Activated CD4-positive, CD25-positive, alpha-beta regulatory T cell treated with anti-CD3 and anti-CD28 coated beads, Interleukin-2, amount 50 U/mL, for 24 hours (primary cell): ENCODE measurements around the gene ST8SIA6.
"Not testable (repeated sequence)": the region's sequence is repeated elsewhere in the genome, so short reads cannot be mapped to it uniquely, and the experiment has no call there.

Source experiments
- ATAC-seq, 2 donors: fragments of 150-1000 bp; cut with Tn5 transposase; one replicate each; pipeline ENCODE4 v1.10.0; 2021; ENCODE audit warnings: mild to moderate bottlenecking in 1 of 2, moderate library complexity in 1 of 2

The ST8SIA6 gene, protein sequence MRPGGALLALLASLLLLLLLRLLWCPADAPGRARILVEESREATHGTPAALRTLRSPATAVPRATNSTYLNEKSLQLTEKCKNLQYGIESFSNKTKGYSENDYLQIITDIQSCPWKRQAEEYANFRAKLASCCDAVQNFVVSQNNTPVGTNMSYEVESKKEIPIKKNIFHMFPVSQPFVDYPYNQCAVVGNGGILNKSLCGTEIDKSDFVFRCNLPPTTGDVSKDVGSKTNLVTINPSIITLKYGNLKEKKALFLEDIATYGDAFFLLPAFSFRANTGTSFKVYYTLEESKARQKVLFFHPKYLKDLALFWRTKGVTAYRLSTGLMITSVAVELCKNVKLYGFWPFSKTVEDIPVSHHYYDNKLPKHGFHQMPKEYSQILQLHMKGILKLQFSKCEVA

DNA sequence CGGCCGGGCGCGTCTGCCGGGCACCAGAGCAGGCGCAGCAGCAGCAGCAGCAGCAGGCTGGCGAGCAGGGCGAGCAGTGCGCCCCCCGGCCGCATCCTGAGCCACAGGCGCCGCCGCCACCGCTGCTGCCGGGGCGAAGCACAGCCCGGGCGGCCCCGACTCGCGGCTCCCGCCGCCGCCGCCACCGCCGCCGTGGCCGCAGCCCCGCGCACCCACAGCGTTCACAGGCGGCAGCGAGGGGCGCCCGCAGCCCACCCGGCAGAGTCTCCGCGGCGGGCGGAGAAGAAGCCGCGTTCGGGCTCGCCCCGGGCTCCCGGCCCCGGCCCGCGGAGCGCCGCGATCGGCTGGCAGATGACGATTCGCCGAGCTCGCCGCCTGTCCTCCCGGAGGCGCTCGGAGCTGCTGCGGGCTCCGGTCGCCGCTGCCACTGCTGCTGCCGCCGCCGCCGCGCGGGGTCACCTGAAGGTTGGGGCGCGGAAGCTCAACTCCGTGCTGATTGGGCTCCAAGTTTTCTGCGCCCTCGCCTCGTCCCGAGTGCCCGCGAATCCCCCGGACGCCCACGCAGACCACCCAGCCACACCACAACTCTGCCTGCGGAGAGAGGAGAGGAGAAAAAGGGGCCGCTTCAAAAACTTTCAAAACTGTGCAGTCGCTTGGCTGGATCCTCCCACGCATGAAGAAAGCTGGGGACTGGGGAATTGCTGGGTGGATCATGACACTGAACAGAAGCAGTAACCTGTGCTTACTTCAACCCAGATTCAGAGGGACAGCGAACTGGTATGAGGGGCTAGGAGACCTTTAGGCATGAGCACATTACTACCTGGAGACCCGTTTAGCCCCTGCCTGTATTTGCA is at the start of gene ST8SIA6:
Gene ST8SIA6 (minus strand): TSS at position 435 of the 854 bp plus-strand sequence. CDS start 340 bp downstream, at position 95.
- peak; percentile 63 to 66 for ATAC-seq

DNA sequence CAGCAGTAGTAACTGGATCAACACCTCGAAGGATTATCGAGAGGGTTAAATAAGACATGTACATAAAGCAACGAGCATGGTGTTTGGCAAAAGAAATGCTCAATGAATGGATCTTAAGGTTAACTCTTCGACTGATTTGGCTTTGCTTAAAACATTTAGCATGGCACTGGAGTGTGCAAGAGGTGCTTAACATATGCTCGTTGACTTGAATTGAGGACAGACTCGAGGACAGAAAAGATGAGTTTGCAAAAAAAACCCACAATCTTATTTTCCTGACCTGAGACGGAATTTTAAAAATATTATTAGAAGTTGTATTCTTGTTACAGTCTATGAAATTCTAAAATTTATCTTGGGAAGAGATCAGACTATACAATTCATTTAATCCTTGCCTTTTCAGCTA is 49.4 kb upstream of the ST8SIA6 start:
- ATAC-seq: no peak

DNA sequence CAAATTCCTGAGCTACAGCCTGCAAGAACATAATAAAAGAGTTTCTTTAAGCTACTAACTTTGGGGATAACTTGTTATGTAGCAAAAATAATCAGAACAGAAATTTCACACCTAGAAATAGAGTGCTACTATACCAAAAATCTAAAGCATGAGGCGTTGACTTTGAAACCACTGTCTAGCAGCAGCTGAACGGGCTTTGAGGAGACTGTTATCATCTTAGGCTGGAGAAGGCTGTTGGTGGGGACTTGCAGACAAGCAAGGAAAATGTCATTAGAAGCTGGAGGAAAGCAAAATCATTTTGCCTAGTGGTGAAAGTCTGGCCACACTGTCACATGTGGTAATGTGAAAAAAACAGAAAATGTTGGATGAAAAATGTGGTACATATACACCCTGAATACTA is 48.4 kb upstream of the ST8SIA6 start:
- ATAC-seq: no peak

DNA sequence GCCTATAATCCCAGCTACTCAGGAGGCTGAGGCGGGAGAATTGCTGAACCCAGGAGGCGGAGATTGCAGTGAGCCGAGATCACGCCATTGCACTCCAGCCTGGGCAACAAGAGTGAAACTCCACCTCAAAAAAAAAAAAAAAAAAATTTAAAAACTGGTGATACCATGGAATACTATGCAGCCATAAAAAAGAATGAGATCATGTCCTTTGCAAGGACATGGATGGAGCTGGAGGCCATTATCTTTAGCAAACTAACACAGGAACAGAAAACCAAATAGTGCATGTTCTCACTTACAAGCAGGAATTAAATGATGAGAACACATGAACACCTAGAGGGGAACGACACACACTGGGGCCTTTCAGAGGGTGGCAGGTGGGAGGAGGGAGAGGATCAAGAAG is 44.6 kb upstream of the ST8SIA6 start:
- not testable (repeated sequence) for ATAC-seq

DNA sequence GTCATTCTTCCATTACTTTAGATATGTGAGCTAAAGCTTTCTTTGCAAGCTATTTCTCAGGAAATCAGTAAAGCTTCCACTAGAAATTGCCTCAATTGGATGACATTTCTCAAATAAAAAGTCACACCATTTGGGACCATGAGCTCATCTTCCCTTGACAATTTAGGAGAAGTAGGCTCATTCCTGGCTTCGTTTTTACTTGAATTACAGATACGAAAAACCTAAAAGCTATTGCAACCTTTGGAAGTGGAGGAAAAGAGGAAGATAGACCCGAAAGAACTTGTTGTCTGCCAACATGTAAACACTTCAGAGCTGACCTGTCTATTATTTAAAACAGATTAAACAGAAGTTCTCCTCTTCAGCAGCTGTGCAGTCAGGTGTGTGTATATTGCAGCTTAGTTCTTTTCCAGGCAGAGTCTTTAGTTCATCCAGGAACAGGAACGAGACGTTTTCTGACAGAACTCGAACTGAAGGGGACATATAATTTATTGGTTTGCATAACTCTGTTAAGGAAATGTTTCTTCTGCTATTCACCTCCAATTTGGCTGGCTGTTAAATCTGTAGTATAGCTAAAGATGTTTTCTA is 43.1 kb upstream of the ST8SIA6 start:
- ATAC-seq: no peak

DNA sequence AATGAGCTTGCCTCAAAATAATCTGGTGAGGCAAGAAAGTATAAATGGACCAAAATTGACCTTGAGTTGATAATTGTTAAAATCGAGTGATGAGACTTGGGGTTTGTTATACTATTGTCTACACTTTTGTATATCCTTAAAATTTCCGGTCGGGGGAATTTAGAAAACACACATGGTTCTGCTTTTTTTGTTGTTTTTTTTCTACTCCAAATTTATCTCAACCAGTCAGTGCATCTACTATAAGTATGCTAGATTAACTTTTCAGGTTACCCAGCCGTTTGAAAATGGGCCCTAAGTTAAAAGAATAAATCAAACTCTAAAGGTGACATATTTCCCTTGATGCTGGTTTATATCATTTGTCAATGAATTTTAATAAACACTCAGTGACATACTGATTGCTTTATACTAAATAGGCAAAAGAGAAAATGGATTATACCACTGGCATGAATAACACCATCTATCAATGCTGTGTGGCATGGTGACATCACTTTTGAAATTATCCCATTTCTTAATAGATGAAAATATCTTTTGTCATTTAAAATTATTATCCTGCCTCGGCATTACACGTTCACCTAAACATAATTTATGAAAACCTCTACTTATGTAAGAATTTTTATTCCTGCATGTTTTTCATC is 40.3 kb upstream of the ST8SIA6 start:
- no peak for ATAC-seq

DNA sequence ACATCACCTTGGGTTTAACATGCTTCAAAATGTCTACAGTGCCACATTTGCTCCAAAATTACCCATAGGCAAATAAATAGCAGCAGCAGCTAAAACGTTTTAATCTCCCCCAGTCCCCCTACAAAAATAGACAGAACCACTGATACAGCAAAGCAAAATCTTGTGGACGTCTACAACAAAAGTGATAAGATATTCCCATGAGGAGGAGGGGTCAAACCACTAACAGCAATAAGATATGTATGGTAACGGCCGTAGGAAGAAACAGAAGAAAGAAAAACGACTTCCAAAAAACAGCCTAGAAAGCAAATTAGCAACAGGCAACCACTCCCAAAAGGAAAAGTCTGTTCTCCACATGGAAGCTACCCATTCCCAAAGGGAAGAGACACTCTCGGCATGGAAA is 34.5 kb upstream of the ST8SIA6 start:
- ATAC-seq: no peak

DNA sequence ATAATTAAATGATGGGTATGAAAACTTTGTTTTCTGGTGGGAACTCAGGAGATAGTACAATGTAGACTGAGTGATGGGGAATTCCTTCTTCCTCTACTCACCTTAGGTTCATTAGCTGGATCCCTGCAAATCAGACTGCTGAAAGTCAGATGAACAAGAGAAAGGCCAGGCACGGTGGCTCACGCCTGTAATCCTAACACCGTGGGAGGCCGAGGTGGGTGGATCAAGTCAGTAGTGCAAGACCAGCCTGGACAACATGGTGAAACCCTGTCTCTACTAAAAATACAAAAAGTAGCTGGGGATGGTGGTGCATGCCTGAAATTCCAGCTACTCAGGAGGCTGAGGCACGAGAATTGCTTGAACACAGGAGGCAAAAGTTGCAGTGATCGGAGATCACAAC is 28.7 kb upstream of the ST8SIA6 start:
- no peak for ATAC-seq

DNA sequence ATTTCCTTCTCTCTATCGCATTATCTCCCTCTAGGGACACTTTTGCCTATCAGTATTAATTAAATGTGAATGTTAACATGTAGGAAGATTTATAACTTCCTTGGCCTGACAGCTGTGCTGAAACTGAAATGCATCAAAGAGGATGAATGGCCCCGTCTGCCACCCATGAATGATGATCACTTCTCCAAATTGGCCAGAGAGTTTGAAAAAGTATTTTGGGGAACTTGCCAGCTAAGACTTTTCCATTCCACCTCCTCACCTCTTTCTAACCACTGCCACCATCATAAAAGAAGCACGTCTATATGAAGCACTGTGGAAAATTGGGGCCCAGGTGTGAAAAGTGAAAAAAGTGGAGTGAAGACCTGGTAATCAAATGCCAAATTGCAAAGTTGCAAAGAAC is 25.4 kb upstream of the ST8SIA6 start:
- no peak for ATAC-seq

DNA sequence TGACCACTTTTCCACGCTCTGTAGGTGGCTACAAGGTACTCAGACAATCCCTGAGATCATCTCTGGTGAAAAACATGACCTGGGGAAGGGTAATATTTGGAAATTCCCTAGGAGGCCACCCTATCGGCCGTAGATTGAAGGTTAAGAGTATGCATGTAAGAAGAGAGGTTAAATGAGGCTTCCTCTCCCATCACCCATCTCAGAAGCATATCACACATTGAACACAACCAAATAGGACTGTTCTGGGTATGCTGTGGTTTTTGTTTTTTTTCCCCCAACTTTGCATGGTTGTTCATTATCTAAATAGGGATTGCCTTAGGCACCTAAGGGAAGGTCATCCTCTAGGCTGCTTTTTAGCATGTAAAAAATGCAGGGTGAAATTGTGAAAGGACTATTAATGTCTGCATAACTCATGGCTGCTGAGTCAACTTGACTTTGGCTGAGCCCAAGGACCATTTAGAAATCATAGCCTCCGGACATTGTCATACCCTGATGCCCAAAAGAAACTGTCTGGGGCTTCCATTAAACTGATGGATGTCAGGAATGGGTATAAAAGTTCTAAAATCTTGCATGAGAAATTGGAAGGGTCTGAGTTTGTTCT is 24.7 kb upstream of the ST8SIA6 start:
- ATAC-seq: no peak

DNA sequence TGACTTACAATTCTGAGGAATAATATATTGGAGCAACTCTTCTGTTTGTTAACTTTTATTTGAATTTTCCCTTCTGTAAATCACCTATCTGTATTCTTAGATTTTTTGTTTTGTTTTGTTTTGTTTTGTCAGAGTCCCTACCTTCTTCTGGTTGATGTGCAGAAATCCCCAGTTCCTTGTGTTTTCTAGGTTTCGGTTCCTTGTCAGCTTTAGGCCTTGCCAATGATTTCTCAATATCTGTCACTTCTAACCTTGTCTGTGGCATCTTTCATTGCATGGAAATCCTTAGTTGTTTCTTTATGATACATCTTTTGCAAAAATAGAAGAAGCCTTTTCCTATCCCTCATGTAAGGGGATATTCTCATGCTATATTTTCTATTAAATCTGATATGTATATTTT is 21.7 kb upstream of the ST8SIA6 start:
- ATAC-seq: no peak

DNA sequence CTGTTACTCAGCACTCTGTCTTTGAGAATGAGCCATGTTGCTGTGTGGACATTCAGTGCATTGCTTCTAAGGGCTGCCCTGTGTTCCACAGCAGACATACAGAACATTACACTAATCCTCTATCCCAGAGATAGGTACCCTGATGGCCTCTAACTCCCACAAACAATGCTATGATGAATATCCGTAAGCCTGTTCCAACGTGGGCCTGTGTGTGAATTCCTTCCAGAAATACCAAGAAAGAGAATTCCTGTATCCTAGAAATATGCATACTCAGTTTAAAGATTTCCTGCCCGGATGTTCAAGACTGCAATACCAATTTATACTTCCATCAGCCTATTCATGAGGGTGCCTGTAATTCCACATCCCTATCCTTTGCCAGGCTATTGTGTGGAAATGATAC is 21.3 kb upstream of the ST8SIA6 start:
- no peak for ATAC-seq

DNA sequence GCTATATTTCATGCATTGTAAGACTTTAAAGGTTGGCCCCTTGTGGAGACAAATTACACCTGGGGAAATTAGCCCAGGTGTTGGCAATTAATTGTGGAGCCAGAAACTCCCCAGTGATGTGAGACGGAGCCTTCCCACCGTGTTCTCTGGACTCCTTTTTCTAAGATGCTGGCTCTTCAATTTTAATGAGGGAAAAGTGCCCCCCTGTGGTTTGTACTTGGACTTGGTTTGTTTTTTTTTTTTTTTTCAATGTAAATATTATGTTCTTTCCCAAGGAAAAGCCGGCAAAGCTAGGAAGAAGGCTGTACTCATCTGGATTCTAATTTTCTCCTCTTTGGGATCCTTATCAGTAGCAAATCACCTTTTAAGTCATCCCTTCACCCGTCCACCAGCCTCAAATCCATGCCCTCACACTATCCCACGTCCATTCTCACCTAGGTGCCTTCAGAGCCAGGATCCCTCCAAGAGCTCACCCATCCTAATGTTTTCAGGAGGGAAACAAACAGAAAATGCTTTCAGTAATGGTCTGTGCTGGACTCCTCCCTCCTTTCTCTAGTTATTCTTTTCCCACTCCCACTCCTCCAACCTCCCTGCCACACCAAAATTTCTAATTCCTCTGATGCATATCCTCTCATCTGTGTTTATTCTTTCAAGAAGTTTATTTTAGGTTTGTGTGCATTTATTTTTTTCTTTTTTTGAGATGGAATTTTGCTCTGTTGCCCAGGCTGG is 20.4 kb upstream of the ST8SIA6 start:
- ATAC-seq: no peak

DNA sequence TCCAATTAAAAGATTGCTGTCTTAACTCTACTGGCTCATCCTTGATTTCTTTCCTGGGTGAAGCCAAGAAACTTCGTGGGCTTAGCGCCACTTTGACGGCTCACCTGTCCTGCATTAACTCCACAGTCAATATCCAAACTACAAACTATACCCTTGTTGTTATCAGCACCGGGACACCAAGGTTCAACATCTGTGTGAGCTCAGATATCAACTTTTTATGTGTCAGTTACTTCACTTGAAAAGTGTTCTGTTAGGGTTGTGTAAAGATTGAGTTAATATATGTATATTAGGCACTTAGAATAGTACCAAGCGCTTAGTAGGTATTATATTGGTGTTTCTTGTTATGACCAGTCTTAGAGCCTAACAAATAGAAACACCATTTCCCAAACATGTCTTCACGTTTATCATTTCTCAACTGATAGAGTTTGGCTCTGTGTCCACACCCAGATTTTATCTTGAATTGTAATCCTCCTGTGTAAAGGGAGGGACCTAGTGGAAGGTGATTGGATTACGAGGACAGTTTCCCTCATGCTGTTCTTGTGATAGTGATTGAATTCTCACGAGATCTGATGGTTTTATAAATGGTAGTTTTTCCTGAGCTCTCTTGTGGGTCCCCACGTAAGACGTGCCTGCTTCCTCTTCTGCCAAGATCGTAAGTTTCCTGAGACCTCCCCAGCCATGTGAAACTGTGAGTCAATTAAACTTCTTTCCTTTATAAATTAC is 19.0 kb upstream of the ST8SIA6 start:
- ATAC-seq: no peak

DNA sequence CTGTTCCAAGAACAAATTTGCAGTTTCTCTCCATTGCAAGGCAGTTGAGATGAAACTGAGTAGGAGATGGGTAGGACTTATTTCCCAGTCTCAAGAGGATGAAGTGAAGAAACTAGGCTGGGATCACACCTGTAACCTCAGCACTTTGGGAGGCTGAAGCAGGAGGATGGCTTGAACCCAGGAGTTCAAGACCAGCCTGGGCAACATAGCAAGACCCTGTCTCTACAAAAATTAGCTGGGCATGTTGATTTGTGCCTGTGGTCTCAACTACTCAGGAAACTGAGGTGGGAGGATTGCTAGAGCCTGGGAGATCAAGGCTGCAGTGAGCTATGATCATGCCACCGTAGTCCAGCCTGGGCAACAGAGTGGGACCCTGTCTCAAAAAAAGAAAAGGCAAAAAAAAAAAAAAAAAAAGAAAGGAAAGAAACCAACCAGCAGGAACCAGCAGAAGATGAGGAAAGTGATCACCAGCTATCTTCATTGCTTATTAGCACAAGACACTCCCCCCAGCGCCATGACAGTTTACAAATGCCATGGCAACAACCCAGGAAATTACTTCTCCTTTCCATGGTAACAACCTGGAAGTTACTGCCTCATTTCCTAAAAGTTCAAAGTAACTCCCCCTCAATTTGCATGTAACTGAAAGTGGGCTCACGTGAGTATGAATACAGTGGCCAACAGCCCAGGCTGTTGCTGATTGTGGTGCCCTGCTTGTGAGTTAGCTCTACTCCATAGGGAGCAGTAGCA is 18.3 kb upstream of the ST8SIA6 start:
- no peak for ATAC-seq

DNA sequence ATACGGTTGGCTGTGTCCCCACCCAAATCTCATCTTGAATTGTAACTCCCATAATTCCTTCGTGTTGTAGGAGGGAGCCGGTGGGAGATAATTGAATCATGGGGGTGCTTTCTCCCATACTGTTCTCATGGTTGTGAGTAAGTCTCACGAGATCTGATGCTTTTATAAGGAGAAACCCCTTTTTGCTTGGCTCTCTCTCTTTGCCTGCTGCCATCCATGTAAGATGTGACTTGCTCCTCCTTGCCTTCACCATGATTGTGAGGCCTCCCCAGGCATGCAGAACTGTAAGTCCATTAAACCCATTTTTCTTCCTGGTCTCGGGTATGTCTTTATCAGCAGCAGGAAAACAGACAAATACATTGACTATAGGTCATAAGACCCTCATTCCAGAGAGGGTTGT is 15.9 kb upstream of the ST8SIA6 start:
- no peak for ATAC-seq

DNA sequence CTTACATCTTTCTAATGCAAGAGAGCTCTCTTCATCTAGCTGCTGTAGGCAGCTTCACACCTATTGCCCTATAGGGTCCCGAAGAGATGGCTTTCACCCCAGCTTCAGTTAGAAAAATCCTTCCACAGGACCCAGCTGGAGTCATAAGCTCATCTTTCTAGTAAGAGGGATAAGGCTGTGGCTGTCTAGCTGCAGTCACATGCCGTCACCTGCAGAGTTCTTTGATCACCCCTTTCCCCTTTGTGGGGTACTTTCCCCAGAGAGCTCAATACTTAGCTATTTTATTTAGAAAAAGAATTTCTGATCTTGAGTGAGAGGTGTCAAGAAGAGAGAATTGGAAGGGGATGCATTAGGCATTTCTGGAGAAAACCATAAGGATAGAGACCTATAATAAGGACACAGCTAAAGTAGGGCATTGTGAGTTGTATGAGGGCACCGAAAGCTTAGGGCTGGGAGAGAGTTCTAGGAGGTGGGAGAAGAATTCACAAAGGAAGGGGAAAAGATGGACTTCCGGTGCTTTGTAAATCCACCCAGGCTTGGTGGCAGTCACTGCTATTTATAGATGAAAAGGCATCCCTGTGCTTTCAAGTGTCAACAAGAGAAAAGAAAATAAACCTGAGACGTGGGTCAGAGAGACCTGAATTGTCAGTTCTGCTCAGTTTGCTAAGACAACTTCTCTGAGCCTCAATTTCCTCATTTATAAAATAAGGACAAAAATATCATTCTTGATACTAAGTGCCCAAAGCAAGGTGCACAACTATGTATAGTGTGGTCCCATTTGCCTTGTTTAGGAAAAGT is 11.1 kb upstream of the ST8SIA6 start:
- no peak for ATAC-seq

DNA sequence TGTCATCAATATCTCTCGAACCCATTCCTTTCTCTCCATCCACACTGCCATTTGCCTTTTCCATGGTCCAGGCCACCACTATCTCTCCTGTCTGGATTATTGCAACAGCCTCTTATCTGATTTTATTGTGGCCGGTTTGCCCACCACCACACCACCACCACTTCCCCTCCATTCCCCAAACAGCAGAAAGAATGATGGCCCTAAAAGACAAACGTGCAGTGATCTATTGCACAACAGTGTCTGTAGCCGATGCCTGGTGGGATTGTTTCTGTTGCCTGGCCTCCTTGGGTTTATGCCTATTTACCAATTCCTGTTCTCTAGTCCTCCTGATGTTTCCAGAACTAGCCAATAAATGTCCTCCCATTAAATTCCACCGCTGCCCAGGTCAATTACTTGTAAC is 10.2 kb upstream of the ST8SIA6 start:
- ATAC-seq: no peak

DNA sequence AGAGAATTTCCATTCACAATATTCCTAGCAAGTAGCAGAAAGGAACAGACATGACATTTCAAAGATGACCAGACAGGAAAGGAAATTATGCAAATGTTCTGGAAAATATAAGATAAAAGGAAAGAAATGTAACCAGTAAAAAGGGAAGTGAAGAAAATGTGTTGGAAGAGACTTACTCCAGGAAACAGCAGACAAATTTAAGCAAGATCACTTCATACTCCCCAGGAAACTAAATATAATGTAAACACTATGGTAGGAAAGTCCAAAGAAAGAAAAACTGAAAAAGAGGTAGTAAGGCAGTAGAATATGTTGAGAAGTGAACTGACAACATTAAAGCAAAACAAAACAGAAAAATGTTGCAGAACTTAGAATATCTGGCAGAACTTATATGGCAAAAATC is 6.4 kb upstream of the ST8SIA6 start:
- no peak for ATAC-seq

DNA sequence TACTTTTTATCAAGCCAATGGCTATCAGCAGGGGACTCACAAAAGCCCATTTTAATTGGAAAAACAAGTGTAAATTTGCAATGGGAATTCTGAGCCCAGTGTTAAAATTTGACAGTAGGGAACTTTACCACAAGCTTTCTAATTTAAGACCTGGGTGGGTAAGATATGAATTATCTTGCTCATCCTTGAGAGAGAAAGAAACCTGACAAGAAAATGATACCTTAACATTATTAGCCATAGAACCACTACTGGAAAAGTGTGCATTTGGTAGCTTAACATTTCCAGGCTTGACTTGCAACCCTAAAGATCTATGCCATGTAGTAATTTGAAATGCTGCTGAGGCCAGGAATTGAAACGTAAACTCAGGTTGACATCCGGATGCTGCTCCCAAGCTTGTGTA is 2.7 kb upstream of the ST8SIA6 start:
- no peak for ATAC-seq
